Activated CD4-positive, alpha-beta T cell treated with anti-CD3 and anti-CD28 coated beads, Interleukin-2, Interleukin-4, amounts not matched to agents 100 ng/mL and 50 ng/mL, durations not matched to agents 16 hours and 8 hours (primary cell): Measurements from ENCODE around the gene SMAD5.

Source experiments
- DNase-seq: peaks from one replicate; pipeline ENCODE4 v3.0.0-alpha.2; 2020; ENCODE audit warnings: low spot score

The SMAD5 gene

DNA sequence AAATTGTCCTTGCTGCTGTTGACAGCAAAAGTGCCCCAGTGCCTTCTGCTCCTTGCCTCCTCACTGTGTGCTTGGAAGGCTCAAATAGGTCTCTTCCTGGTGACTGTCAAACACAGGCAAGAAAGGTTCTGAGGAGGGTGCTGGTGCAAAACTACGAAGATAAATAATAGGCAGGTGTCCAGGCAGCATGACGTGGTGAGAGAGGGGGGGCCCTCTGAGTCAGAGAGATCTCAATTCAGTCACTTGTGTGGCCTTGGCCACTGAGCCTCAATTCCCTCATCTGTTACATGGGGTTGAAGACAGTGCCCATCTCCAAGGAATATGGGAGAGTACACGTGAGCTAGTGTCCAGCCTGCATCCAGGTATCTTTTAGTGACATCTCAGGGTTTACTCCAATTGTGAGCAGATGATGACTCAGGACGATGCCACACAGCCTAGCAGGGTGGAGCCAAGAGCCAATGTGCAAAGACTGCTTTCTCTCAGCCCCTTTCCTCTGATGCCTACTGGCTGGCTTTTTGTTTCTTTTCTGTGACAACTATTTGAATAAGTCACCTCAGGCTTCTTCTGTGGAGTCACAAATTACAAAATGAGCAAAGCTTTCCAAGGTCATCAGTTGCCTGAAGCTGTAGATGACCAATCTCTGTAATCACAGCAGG lies 90.1 kb downstream of the SMAD5 start:
- DNase-seq = no peak

DNA sequence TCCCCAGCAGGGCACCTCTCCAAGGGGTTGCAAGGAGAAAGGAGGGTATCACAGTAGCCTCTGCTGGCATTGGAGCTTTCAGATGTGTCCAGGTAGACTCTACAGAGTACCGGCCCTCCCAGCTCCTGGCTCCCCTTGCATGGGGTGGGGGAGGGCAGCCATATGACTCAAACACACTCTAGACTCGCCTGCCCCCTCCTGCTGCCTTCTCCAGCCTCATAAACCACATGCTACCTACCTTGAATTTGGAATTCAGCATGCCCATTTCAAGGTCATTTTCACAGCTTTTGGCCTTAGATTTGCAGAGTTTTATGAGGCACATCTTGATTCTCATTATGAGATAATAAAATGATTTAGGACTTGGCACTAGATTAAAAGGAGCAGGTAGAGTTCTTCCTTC lies 93.2 kb downstream of the SMAD5 start:
- no peak for DNase-seq

DNA sequence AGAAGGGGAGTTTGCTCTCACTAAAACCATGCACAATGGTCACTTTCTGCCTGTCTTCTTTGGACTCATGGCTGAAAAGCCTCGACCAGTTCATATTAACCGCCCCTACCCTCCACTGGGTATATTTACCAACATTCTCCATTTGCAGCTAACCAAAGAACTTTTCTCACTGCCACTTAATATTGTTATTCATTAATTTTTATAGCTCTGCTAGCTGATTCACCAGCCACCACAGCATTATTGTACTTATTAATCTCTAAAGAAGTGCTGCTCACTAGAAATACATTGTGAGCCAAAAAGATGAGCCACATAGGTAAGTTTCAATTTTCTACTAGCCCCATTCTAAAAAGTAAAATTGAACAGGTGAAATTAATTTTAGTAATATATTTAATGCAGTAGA lies 93.8 kb downstream of the SMAD5 start:
- DNase-seq = no peak

DNA sequence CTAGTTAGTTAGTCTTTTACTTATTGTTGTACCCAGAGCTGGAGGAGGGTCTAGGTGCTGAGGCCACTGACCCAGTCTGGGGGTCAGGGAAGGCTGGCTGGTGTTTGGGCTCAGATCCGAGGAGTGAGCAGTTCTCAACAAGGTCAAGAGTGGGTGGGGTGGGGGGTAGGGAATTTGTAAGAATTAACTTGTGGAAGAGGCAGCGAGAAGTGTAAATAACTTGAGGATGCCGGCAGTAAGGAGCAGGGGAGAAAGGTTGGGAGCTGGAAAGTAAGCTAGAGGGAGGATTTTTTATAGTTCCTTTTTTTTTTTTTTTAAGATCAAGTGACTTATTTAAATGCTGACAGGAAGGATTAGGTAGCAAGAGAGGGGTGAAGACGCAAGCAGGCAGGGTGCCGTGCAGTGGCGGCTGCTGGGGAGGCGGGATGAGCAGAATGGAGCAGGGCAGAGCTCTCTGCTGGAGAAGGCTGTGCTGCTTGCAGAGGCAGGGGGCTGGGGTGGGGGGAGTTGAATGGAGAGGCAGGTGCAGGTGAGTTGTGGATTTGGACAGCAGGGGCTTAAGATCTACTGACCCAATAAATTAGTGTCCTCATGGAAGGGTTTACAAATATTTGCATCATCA lies 95.6 kb downstream of the SMAD5 start:
- DNase-seq = no peak

DNA sequence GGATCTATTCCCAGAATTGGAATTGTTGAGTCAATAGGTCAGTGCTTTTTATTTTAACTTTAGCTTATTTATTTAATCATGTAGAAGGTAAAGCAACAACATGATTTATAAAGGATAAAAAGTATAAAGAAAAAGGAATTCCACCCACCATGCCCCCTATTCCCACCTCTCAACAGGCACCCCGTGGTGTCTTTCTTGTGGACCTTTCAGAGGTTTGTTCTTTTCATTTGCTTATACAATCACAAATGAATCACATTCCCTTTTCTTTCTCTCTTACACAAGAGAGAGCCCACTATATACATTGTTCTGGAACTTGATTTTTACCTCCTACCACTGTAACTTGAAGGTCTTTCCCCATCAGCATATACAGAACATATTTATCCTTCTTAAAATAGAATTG lies 97.5 kb downstream of the SMAD5 start:
- DNase-seq = no peak

DNA sequence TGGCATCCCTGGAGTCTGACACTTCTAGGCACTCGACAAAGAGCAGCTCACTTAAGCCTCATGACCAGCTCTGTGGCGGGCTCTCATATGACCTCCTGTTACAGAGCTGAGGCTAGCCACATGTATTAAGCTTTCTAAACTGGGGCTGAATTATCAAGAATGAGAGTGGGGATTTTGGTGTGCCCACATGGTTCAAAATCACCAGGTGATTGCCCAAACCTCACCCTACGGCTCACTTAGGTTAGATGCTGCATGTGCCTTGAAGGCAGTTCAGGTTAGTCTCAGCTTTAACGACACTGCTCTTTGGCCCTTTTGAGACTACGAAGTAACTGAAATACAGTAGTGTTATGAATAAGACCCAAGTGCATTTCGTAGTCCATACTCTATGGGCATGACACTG lies 99.7 kb downstream of the SMAD5 start:
- no peak for DNase-seq
